T-helper 22 cell (primary cell): Measurements from ENCODE around the gene SEC16B.

Experiments
- DNase-seq: peaks from one replicate; pipeline ENCODE4 v3.0.0-alpha.2; 2020; ENCODE audit warnings: low read depth

SEC16B gene

DNA sequence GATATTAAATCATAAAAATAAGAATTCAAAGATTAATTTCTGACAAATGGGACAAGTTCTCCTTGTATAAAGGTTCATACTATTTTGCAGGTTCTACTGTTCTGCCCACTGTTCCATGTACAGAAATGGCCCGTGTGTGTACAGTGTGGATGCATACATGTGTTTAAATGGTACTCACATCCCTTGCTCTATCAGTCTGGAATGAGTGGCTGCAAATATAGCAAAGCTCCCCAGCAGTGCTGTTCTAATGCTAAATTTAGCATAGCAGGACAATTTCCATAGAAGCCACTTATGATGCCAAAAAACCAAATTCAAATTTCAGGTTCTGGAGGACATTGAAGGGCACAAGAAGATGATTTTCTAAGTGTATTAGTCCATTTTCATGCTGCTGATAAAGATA lies 9.4 kb upstream of the SEC16B start:
- DNase-seq: no peak

DNA sequence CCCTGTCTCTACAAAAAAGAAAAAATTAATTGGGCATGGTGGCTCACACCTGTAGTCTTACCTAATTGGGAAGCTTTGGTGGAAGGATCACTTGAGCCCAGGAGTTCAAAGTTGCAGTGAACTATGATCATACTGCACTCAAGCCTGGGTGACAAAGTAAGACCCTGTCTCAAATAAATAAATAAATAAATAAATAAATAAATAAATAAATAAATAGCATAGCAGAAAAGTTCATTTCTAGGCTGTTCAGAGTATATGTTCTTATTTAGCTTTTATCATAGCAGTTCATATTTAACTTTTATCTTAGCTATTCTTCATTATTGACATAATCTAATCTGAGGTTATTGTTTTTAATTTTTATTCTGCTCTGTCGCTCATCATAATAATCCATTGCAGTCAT lies 8.7 kb upstream of the SEC16B start:
- no peak for DNase-seq

DNA sequence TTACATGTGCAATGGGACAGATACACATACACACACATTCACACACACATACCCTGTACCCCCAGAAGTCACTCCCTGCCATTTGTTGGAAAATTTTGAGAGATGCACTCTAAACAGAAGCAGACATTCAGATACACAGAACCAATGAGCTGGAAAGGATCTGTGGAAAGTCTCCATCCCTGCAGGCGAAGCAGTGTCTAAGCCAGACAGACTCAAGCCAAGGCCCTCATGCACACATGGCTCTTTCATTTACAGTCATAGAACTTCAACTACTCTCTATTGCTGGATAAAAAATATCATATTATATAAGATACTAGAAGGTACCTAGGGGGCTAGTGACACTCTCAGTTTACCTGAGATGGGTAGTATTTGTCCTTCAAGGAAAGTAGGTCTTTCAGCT lies 7.3 kb upstream of the SEC16B start:
- no peak for DNase-seq

DNA sequence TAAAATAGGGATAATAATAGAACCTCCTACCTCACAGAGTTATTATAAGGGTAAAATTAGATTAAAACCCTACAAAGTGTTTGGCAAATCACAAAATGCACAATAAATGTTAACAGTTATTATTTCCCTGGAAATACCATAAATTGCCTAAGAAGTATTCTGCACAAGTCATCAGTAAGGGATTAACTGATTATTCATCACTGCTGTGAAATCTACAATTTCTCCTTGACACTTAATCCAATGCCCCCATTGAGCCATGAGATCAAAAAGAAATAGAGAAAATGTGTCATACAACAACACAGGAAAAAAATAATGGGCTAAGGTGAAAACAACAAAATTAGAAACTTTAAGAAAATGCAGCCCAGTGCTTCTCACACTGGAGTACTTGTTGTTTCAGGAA lies 6.7 kb upstream of the SEC16B start:
- no peak for DNase-seq

DNA sequence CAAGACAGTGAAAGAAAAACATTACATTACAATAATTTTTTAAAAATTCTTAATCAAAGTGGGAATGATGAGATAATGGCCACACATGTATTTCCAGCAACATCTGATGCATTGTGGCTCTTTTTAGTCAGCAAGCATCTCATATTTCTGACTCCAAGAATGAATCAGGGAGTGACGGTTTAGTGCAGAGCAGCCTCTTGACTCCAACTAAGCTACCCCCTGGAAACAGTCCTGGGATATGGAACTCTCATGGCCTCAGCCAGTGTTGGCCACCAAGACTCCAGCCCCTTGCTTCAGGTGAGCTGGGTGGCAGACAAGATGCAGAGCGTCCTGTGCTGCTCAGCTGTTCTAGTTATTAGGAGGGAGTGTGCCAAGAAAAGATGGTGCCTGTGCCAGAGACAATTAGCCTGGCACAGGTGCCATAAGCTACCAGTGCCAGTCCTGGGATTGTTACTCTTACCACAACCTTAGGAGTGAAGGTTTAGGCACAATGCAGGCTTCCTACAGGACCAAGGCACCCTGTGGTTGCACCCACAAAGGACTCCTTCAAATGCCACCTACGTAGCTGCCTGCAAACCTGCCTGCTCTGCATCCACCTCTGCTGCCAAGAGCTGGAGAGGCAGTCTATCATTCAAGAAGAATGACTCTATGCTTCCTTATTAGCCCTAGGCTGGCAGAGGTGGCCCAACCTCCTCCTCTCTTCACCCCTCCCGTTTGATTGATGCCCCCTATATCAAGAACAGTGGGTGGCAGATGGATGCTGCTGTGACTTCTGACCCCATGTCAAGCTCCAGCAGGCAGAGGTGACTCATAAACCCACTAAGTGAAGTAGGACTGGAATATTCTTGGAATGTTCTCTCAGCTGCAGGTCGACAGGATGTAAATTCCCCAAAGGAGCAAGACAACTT lies 6.0 kb upstream of the SEC16B start:
- DNase-seq: no peak

DNA sequence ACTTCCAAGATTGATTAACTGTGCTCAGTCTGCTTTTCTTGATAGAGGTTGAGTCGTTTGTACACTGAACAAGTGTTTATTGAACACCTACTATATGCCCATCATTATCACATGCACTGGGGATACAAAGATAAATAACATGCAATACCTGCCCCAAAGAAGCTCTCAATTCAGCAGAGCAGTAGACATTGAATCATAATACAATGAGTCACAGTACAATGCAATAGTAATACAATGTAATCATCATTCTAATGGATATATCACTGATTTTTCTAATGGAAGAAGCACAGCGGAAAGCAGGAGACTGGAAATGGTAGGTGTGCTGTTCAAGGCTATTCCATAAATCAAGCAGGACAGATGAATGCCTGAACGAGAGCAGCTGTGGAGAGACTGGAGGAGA lies 3.7 kb upstream of the SEC16B start:
- DNase-seq: no peak

DNA sequence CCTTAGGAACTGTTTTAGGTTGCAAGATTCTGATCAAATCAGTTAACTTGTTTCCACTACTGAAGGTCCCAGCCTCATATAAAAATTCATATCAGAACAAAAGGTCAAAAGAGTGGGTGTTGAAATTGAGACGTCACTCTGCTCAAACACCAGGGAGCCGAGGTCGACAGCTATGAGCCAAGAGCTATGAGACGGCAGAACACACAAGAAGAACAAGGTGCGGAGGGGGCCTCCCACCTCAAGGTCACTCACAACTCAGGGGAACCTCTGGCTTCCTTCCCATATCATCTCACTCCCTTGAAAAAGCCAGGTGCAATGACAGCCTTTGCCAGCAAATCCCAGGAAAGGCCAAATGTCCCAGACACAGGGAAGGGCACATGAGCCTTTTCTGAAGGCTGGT lies 749 bp downstream of the SEC16B start:
- DNase-seq: no peak

DNA sequence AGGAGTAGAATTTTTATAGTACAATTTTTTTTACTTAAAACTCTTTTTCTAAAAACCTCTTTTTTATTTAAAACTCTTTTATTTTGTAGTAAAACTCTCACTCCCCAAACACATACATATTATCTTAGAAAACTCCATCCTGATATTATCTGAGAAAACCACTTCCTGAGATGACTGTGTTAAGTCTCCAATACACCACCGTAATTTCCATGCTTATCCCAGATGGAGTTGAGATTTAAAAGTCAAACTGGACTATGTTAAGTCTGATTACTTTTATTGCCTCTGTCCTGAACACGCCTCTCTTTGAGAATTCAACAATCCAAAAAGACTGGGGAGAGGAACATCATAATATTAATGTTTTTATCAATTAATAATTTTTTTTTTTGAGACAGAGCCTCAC lies 3.7 kb downstream of the SEC16B start:
- DNase-seq: no peak

DNA sequence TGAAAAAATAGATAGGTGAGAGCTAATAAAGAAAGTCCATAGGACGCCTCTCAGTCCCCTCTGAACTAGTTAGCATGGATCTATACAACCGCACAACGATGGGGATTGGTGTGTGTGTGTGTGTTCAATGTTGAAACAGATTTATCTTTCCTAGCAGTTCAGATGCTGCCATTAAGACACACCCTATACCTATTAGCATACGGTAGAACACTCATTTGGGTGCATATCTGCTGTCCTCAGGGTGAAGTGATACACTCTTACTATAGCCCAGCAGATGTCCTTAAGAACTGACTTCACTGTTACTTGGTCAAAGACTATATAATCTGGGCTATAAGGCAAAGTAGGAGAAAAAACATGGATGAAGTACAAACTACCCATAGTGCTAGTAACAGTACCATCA lies 4.6 kb downstream of the SEC16B start:
- DNase-seq: no peak

DNA sequence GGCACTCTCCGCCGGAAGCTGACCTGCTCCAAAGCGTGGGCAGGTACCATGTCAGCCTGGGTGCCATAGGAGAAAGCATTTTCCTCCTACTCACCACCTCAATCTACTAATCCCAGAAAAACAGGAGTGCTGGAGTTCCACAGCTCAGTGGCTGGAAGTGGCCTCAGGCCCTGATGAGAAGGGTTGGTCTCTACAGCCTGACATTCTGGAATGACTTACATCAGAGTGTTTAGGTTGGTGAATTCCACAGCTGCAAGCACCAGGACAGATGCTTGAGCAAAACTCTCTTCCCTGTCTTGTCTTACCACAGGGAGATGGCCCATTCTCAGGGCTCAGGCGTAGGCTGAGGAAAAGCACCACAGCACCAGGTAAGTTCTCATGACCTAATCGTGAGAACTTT lies 5.5 kb downstream of the SEC16B start:
- no peak for DNase-seq

DNA sequence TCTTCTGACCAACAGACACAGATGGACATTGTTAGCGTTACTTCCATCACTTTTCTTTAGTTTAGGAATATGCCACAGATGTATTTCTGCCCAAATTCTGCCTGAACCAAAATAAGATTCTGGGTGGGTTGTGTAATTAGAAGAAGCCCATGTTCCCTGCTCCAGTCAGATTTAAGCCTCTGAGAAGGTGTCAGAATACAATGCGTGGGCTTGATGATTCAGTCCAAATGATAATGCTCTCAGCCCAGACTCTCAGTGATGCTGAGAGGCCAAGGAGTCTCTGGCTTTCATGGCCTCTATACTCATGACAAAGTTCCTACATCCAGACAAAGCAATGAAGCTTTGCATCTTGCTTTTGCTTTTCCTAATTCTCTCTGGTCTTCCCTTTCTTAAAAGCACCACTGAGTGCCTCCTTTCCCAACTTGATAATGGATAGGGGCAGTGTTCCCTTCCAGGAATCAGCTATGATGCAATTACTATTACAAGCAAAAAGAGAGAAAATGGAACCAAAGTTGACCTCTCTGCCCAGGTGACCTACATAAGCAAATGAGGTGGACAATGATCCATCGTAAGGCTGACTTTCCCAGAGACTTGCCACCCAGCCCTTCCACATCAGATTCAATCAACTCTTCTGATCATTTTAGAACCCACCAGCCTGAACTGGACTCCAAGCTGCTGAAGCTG lies 8.8 kb downstream of the SEC16B start:
- no peak for DNase-seq

DNA sequence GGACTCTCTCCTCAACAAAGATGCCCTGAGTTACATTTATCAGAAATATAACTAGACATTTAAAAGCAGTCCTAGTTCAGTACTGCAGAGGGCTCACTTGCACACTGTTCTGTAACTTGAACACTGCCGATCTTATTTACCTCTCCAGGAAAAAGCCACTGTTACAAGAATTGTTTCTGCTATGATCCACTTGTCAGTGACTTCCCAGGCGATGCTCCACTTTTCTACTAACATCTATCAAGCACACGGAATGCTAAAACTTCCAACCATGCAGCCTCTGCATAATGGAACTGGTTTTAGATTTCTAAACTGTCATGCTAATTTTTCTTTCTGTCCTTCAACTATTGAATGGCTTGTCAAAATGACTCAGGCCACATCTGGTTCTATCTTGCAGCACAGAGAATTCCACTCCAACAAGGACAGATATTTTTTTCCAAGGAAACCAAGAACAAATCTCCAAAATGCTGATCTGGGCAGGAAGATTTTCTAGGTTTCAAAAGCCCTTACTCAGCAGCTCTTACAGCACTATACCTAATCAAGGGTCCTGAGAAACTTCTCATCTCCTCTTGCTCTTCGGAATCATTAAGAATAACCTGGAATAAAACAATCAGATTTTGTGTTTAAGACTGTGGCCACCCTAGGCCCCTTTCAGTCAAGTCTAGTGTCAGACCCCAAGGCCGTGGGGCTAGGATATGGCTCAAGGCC lies 9.9 kb downstream of the SEC16B start:
- DNase-seq: no peak

DNA sequence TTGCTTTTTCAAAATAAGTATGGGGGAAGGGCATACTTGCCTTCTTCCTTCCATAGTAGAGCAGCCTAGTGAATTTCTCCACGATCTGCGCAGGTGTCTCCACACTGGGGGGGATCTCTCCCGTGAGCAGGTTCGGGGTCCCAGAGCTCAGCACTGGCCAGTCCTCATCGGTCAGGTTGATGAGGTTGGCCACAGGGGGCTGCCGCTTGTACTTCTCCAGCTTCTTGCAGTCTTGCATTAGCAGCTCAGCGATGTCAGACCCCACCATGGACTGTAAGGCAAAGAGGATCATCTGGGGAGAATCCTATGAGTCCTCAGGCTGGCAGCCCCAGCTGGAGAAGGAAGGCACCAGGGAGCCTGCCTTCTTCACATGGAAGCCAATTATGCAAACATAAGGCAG lies 11.8 kb downstream of the SEC16B start:
- no peak for DNase-seq

DNA sequence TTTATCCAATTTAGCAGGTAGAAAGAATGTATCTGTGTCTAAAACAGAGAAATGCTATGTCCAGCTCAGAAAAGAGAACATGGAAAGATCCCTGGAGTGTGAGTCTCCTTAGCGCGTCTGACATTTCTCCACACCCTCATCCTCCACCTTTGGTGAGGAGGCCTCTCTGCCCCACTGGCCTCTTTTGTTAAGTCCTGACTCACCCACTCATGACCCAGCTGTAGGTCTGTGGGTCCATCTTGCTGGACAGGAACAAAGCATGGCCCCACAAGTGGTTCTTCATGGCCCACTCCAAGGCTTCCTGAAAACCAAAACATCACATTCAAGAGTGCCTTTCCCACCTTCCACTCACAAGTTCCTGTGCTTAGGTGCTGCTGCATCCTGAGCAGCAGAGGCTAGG lies 15.8 kb downstream of the SEC16B start:
- DNase-seq: no peak

DNA sequence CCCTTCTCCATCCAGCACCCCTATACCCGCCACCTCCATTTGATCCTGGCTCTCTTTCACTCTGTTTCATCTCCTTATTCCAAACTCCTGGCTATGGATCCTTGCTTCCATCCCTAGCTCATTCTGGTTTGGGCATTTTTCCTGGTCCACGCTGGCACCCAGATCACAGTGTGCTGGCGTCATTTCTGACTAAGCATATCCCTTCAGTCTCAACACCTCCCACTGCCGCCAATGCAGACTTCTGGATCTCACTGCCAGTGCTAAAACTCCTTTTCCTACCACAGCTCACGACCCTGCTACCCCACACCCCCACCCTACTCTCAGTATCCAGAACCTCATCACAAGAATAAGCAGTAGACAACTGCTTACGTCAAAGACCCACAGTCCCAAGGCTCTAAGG lies 16.3 kb downstream of the SEC16B start:
- DNase-seq: no peak

DNA sequence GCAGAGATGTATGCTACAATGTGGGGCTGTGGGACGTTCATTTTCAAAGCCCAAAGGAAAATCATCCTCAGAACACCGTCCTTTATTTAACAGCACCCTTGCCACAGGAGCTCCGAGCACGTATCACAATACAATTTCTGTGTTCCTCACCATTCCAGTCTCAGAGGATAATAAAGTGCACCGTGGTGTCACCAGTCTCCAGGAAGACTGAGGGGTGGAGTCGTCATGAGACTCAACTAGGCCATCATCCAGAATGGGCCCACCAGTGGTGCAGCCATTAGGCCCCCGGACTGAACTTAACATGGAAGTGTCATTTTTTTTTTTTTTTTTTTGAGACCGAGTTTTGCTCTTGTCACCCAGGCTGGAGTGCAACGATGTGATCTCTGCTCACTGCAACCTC lies 17.2 kb downstream of the SEC16B start:
- DNase-seq: no peak

DNA sequence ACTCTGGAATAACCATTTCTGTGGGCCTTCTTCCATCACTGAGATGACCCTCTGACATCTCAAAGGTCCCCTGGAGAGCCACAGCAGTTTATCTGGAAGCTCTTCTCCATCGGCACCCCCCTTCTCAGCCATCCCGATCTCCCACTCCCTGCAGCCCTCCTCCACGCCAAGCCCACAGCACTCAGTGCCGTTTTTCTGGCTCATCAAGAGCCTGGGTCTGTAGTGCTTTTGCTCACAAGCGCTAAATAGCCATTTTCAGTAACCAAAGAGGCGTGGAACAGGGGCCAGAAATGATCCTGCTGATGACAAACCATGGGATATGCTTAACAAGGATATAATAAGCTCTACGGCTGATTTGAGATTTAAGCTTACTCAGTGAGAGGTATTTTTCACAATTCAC lies 17.6 kb downstream of the SEC16B start:
- DNase-seq: no peak

DNA sequence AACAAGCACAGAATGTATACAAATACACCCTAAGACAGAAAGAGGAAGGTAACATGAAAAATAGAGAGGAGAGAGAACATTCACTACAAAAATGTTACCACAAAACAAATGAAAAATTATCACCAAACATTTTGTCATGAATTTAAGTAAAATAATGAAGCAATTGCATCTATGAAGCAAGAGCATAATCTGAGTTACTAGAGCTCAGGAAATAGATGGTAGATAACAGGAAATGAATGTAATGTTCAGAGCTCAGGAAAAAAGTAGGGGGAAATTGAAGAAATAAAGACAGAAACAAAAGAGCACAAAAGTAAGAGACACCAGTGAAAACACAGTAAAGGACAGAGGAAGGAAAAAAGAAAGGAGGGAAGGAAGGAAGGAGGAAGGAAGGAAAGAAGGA lies 19.4 kb downstream of the SEC16B start:
- DNase-seq: no peak

DNA sequence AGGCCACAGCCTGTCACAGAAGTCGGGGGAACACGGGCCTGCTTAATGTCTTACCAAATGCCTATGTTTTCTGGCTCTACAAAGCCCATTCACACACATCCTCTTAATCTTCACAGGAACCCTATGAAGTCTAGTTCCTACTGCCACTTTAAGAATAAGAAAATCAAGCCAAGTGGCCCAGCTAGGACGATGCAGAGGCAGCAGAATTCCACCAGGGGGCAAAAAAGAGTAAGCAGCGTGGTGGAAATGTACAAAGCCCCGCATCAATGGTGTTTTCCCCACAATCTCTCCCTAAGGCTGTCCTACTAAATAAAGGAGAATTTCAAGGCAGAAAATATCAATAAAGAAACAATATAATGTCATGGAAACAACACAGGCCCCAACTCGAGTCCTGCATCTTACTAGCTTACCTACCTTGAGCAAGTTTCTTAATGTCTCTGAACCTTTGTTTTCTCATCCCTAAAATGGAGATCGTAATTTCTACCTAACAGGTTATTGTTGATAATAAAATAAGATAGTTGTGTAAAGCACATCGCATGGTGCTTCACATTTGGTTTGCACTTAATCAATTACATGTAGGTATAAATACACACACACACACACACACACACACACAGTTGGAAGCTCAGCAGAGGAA lies 21.4 kb downstream of the SEC16B start:
- DNase-seq: no peak

DNA sequence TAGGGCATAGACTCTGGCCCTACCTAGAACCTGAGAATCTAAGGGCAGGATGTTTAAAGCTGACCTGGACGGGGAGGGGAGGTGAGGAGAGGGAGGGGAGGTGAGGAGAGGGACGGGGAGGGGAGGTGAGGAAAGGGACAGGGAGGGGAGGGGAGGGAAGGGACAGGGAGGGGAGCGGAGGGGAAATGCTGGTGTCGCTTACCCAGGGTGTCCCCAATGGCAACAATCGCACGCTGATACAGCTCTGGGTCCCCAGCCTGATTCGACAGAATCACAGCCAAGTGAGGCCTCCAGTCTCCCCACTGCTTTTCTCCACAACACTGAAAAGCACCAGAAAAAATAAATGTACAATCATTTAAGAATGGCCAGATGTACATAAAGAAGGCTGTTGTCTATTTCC lies 22.2 kb downstream of the SEC16B start:
- no peak for DNase-seq

DNA sequence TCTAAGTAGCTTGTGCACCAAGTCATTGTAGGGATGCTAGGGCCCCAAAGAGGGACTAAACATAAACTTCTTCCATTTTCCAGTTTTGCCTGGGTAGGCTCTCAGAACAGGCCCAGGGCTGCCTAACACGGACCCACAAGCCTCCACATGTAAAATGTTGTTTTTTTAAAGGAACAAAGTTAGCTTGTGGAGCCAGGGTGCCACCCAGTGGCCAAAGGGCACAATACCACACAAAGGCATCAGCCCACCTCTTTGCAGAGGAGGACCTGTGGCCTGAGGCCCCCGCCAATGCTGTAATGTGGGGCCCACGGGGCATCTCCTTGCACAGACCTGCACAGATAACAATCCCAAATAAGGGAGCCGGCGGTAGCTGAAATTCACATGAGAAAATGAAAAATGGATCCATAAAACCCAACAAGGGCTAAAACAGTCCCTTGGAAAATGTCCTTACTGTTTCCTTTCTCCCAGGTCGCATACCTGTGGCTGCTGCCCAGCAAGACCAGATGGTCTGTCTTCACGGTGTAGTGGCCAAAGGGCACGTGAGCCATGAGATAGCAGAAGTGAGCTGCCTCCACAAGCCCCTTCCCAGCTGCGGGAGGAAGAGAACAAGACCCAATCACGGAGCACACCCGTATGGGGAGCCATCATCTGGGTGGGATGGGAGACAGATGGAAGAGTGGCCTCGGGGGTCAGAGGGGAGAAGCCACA lies 23.8 kb downstream of the SEC16B start:
- DNase-seq: no peak
